Activated T-helper 1 cell treated with Interleukin-2 at 50 U/mL for 16 hours (primary cell): ENCODE measurements around the gene EXOSC6.
"Not testable (repeated sequence)": the region's sequence is repeated elsewhere in the genome, so short reads cannot be mapped to it uniquely, and the experiment has no call there.

Experiments
- DNase-seq: peaks from one replicate; pipeline ENCODE4 v3.0.0-alpha.2; 2020; ENCODE audit warnings: low read depth

The EXOSC6 gene

DNA sequence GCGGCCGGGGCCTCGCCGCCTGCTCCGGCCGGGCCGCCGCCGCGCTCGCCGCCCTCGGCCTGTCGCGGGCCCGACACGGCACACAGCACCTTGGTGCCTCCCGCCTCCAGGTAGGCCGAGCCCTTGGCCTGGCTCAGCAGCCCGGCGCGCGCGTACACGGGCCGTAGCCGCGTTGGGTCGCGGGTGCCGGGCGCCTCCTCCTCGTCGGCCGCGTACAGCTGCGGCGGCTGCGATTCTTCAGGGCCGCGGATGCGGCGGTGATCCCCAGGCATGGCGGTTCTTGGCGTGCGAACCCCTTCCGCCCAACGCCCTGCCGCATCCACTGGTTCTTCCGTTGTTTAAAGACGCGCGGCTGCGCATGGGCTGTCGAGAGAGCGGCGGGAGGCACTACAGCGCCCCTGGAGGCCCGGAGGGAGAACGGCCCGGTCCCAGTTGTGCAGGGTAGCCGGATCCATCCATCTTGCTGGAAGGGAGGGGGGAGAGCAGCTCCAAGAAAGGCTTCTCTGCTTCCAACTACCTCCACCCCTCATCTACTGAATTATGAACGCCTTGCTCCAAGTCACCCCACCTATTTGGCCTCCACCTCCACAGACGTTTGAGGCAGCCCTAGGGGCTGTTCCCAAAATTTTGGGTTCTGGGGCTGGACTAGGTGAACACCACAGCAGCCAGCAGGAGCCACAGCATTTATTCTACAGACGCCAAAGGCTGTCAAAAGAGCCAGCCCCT, at the start of gene EXOSC6:
EXOSC6 (minus strand) TSS at position 312 of the 726 bp plus-strand sequence; CDS start at position 272, 40 bp downstream.
- DNase-seq = peak; percentile 90

DNA sequence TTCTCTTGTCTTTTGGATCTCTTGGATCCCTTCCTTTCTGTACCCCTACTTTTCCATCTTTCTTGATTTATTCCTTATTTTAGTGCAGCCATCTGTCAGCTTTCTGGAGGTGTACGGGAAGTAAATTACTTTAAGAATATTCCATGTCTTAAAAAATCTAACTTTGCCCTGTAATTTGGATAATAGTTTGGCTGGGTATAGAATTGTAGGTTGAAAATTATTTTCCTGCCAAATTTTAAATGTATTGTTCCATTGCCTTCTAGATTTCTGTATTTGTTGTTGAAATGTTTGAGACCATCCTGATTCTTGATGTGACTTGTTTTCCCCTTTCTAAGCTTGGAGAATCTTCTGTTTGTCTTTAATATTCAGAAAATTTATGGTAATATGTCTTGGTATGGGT, 49.4 kb upstream of the EXOSC6 start:
- no peak for DNase-seq

DNA sequence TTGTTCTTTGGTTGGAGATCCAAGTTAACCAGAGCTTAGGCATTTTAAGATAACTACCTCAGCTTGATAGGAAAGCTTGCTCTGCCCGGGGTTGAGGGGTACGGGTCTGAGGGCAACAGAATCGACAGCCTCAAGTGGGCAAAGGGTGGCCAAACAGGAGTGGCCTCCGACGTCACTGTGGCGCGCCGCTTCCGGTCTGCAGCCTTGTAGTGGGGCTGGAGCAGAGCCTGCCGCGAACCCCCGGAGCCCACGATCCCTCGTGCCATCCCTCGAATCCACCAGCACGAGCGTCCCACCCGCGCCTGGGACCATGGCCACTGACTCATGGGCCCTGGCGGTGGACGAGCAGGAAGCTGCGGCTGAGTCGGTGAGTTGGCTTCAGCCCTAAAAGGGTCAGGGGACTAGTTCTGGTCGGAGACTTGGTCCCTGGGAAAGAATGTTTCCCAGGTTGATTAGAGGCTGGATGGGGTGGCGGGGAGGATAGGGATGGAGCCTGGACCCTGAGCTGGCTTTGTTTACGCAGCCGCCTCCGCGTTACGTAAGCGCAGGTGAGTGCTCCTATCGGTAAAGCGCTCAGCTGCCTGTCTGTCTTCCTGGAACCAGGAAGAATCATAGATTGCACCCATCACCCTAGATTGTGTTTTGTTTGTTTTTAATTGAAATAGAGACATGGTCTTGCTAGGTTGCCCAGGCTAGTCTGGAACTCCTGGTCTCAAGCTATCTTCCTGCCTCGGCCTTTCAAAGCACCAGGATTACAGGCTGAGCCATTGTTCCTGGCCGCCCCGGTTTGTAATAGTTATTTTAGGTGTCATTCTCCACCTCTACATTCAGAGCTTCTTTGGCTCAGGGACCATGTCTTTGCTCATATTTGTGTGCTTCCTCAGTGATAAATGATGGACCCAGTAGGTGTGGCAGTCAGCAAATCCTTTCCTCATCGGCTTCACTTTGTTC, 47.5 kb upstream of the EXOSC6 start, which contains the start of gene DDX19B:
DDX19B (plus strand) TSS at position 199 of the 951 bp plus-strand sequence; CDS start at position 311, 112 bp downstream.
- peak; percentile 34 for DNase-seq

DNA sequence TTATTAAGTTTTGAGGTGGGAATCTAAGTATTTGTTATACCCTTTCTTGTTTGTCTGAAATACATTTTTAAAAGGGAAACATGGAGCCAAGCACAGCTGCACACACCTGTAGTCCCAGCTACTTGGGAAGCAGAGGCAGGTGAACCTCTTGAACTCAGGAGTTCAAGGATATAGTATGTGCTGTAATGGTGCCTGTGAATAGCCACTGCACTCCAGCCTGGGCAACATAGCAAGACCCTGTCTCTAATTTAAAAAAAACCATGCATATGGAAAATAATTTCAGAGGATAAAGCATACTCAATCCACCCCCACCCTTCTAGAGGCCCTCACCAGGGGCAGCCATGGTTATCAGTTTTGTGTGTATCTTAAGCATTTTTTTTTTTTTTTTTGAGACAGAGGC, 43.9 kb upstream of the EXOSC6 start:
- DNase-seq = no peak

DNA sequence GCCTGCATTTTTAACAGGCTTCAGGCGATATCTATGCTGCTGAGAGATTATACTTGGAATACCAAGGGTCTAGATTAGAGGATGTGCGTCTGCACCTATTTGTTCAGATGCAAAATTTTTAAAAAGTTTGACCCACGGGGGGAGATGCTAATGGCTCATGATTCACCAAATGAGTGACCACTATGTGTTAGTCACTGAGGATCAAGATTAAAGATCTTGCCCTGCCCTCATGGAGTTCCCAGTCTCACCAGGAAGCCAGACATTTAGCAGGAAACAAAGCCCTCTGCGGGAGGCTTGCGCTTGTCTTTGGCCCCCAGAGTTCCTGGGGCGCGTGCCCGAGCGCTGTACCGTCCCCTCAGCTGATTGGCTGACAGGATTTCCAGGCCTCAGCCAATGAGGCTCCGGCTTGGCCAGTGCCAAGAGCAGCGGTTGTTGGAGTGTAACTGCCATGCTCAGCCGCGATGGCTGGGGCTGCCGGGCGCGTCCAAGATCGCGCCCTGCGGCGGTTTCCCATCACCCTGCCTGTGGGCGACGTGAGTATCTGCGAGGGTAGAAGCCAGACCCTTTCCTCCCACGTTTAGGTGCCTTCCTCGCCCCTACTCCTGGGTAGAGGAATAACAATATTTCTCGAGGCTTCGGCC, 42.8 kb upstream of the EXOSC6 start:
- no peak for DNase-seq

DNA sequence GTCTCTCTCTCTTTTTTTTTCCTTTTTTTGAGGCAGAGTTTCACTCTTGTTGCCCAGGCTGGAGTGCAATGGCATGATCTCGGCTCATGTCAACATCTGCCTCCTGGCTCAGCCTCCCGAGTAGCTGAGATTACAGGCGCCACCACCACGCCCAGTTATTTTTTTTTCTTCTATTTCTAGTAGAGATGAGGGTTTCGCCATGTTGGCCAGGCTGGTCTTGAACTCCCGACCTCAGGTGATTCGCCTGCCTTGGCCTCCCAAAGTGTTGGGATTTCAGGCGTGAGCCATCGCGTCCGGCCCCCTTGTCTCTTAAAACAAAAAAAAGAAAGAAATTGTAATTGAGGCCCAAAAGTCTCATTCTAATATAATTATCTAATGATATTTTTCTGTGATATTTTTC, 40.4 kb upstream of the EXOSC6 start:
- DNase-seq = not testable (repeated sequence)

DNA sequence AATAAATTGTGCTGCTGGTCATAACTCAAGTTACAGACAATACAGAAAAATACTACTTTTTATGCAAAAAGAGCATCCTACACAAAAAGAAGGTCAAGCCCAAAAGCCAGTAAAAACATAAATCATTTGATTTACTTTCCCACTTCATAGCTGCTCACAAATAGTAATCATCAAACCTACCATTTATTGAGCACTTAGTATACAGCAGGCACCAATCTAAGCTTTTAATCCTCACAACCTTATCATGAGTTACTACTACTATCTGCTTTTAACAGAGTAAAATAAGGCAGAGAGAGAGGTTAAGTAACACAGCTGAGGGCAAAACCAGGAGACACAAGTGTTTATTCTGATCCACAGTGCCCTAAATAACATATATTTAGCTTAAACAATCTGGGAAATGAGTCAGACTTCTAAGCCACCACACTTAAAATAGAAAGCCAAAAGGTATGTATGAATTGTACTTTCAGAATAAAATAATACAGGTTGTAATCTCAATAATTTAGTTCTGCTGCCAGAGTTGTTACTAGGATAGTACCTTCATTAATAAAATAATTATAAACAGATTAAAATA, 39.3 kb upstream of the EXOSC6 start:
- no peak for DNase-seq

DNA sequence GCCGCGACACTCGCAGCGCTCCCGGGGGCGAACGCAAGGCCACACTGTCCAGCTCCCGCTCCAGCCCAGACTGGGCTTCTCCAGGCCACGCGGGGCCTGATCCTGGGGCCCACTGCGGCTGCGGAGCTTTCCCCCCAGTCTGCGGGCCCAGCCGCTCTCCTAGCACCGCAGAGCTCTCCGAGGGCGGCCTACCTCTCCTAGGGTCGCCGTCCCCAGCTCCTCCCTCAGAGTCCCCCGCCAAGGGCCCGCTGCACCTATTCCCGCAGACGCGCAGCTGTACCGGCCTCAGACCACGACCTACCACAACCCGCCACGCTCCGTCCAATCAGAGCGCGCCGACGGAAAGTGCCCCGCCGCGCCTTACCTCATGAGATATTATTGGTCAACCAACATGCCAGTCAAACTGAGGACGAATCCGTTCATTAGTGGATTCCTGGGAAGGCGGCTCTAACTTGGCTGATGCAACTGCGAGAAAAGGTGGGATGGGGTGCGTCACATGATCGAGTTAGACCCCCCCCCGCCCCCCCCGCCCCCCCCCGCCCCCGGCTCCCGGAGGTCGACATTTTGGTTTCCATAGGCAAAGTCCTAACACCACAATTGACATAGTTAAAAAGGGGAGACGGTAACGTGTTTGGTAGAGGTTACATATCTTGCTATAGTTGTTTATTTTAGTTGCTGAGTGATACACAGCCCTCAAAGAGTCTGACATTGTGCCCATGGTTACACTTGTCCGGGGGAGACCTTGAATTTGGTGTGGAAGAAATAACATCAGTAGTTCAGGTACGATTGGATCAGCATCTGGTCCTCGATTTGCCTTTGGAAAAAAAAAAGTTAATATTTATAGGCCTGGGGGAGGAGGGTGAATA, 37.7 kb upstream of the EXOSC6 start, which contains the start of gene AARS1:
AARS1 (minus strand) TSS at position 278 of the 866 bp plus-strand sequence. CDS start 6,743 bp downstream, outside the sequence.
- peak; percentile 90 for DNase-seq

DNA sequence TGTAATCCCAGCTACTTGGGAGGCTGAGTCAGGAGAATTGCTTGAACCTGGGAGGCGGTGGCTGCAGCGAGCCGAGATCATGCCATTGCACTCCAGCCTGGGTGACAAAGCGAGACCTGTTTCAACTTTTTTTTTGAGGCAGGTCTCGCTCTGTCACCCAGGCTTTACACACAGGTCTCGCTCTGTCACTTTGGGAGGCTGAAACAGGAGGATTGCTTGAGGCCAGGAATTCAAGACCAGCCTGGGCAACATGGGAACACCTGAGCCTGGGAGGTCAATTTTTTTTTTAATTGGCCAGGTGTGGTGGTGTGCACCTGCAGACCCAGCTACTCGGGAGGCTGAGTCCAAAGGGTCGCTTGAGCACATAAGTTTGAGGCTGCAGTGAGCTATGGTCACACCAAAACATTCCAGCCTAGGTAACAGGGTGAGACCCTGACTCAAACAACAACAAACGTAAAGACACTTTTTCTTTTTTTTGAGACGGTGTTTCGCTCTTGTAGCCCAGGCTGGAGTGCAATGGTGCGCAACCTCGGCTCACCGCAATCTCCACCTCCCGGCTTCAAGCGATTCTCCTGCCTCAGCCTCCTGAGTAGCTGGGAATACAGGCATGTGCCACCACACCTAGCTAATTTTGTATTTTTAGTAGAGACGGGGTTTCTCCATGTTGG, 35.7 kb upstream of the EXOSC6 start:
- DNase-seq = not testable (repeated sequence)

DNA sequence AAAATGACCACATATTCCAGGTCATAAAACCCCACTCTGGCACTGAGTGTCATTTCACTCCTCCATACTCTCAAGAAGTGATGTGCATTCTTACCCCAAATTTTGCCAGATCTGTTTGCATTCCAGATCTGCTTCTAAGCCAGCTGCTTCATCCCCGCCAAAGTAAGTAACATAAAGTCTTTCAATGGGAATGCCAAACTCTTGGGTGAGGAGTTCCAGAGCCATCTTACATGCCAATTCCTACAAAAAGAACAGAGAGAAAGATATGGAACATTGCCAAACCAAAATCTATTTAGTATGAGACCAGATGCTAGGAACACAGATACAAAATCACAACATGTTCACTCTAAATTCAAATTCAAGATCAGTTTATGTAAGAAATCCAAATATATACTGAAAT, 24.7 kb upstream of the EXOSC6 start:
- DNase-seq = no peak

DNA sequence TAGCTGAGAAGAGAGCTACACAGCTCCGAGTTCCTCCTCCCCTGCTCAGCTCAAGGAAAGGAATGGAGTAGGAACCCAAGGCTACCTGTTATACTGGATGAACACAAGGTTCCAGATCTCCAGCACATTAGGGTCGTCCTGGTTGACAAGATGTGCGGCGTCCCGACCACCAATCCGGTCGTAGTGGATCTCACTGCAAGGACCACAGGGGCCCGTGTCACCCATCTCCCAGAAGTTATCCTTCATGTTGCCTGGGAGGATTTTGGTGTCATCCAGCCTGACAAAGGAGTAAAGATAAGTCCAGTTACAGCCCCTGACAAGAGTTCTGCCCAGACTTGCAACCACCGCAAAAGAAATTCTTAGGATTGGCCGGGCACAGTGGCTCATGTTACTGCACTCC, 20.0 kb upstream of the EXOSC6 start:
- no peak for DNase-seq

DNA sequence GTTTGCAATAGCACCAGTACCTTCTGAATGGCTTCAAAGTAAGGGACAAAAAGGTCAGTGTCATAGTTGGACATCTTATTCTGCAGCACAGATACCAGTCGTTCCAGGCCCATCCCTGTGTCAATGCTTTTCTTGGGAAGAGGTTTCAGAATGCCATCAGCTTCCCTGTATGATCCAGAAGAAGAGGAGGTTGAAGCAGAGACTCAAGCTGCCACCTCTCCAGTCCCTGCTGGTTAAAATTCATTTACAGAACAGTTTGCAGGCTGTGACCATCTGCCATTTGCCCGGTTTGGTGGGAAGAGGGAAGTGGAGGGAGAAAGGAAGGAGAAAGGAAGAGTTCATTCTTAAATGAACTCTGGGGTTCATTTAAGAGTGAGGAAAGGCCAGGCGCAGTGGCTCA, 18.4 kb upstream of the EXOSC6 start:
- no peak for DNase-seq

DNA sequence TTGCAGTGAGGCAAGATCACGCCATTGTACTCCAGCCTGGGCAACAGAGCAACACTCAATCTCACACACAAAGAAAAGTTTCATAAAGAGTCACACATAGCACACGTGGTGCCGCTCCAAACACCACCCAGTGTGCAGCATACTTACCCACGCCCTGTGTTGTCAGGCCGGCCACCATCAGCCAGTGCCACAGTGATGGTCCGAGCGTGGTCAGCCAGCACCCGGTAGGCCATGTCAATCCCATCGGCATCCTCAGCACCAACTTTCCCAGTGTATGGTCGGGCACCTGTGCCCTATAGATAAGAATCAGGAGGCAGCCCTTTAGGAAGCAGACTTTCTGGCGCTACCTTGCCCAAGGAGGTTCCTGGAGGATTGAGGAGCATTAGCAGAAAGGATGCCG, 17.7 kb upstream of the EXOSC6 start:
- DNase-seq = no peak

DNA sequence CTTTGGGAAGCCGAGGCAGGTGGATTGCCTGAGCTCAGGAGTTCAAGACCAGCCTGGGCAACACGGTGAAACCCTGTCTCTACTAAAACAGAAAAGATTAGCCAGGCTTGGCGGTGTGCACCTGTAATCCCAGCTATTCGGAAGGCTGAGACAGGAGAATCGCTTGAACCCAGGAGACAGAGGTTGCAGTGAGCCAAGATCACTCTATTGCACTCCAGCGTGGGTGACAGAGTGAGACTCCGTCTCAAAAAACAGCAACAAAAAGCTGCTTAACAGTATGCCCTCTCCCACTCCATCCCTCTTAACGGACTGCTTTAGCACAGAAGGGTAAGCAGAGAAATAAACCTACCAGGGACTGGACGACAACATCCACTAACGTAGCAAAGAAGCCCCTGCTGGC, 16.2 kb upstream of the EXOSC6 start:
- DNase-seq = not testable (repeated sequence)

DNA sequence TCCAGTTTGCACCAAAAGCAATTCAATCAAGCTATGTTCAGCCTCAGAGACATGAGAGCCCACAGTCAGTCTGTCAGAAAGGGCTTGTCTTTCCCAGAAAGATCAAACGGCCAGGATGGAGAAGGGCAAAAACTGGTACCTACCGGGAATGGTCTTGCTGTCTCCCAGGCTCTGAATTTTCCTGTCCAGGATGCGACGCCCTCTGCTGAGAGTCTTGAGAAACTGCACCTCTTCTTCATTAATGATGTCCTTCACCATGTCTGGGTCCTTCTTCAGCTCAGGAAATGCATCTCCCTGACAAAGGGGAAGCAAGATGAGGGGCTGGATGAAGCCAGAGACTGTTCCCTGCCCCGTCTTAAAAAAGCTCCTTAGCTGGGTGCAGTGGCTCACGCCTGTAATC, 15.8 kb upstream of the EXOSC6 start:
- DNase-seq = no peak

DNA sequence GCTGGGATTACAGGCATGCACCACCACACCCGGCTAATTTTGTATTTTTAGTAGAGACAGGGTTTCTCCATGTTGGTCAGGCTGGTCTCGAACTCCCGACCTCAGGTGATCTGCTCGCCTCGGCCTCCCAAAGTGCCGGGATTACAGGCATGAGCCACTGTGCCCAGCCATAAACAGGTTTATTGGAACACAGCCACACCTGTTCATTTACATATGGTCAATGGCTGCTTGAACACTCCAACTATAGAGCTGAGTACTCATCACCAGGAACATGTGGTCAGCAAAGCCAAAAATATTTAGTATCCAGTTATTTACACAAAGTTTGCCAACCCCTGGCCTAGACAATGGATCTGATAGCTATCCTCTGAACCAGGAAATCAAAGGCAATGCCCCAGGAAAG, 8.2 kb upstream of the EXOSC6 start:
- DNase-seq = not testable (repeated sequence)

DNA sequence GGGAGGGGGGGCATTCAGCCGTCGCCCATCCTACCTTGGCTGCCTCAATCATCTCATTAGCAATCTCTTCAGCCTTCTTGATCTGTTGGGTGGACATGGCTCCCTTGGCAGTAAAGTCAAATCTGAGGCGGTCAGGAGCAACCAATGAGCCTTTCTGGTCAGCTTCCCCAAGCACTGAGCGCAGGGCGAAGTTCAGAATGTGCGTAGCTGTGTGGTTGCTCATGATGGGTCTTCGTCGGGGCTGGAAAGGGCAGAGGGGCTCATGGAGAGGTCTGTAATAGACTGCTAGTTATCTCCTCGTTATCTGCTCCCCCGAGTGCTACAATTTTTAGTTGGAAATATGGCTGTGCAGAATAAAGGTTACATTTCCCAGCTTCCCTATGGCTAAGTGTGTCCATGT, 7.2 kb upstream of the EXOSC6 start:
- no peak for DNase-seq

DNA sequence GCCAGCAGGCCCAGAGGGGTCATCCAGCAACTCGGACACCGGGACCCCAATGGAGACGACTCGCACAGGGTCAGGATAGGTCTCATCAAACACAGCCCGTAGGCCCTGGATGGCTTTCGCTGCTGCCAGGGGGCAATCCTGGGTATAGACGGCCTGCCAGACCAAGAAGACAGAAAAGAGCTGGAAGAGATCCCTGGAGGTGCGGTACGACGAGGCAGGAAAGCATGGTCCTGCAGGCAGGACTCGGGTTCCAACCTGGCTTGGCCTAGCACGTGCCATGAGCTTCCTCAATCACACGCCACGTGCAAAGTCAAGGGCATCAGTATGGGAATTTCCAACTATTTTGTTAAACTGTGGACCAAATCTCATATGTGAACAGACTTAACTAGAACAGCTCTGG, 6.3 kb upstream of the EXOSC6 start:
- no peak for DNase-seq

DNA sequence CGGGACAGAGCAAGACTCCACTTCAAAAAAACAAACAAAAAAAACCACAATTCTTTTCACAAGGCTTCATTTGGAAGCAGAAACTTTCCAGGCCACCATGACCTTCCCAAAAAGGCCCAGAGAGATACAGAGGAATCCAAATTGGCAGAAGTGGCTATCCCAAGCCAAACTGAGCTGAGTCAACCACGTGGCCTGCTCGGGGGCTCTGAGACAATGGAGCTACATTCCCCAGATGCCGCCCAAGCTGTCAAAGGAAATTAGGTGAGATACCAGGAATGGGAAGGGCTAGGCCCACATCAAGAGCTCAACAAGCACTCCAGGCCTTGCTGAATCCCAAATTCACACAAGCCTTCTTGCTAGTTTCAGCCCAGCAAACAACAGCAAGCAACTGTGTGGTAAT, 5.7 kb upstream of the EXOSC6 start:
- DNase-seq = no peak

DNA sequence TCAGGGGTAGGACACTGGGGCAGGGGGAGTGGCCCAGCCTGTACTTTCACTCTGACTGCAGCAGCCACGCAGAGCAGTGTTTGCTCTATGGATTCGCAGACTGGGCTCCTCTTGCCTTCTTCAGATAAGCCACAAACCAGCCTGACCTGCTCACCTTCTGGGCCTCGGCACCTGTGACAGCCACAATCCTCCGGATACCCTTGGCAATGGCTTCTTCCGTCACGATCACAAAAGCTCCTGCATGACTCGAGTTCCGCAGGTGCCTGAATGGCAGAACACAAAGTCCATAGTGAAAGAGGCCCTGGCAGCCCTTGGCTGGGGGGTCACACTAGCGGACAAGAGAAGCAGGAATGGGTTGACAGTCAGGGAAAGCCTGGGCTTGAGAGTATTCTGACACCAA, 3.8 kb upstream of the EXOSC6 start:
- DNase-seq = no peak

DNA sequence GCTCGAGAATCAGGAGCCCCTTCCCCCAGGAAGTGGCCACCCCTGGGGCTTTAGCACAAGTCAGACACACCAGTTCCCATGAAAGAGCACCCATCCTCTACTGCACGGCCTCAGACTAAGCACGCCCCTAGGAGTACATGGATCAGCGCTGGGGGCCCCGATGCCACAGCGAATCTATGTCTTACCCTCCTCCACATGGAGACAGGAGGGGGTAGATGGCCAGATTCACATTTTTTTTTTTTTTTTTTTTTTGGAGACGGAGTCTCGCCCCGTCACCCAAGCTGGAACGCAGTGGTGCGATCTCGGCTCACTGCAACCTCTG, 3.2 kb upstream of the EXOSC6 start:
- no peak for DNase-seq
